Endothelial cell of umbilical vein (primary cell): ENCODE measurements around the gene BRINP2. TPM values are rescaled to one million over a fixed set of nuclear protein-coding genes. Genes with fewer than 3 reads are reported as not detected.

ENCODE experiments used
- BruUV-seq: library from RNA; stranded (reverse); fragments of 400-500 nt; replicated peaks from 2 replicates; lab custom pipeline; 2021; lab: Mats Ljungman, UMichigan
- CTCF ChIA-PET: fragments of 300-600, 350-600 bp; sonication (Branson Sonifier 250); formaldehyde crosslinking; loops from one replicate; lab custom pipeline; 2021; ENCODE audit warnings: antibody characterized with exemption, inconsistent platforms; lab: Charles Lee
- POLR2A ChIA-PET: fragments of 300-600, 350-600 bp; sonication (Branson Sonifier 250); formaldehyde crosslinking; loops from one replicate; lab custom pipeline; 2021; ENCODE audit warnings: antibody characterized with exemption, inconsistent platforms; lab: Charles Lee
- DNase-seq: peaks from one replicate; pipeline ENCODE4 v3.0.0-alpha.2; 2011; ENCODE audit warnings: low read depth, low spot score
- FAIRE-seq: peaks from 2 replicates; lab custom pipeline; 2011; peaks lifted over from hg19 to GRCh38; lab: Jason Lieb, UNC
- H2AFZ ChIP-seq: 2 replicates; pipeline ENCODE4 v1.6.0; 2012; ENCODE audit warnings: low read depth, low read length, control low read depth, inconsistent platforms
- H3K27ac ChIP-seq: 2 replicates; pipeline ENCODE4 v1.5.1; 2011; ENCODE audit warnings: low read depth, mild to moderate bottlenecking, control low read depth, low read length, moderate library complexity; ENCODE audit not compliant: insufficient read depth
- H3K27me3 ChIP-seq, 2 experiments: 2 replicates each; pipeline versions ENCODE4 v1.6.0 to v1.6.1; 2011; ENCODE audit warnings: low read length in 2 of 2, mixed read lengths in 1 of 2; ENCODE audit not compliant: control insufficient read depth in 2 of 2, insufficient read depth in 2 of 2
- H3K36me3 ChIP-seq, 2 experiments: 2 replicates in 1 of 2; 3 replicates in 1 of 2; pipeline ENCODE4 v1.5.1; 2011; ENCODE audit warnings: low read length in 2 of 2, mild to moderate bottlenecking in 1 of 2, moderate library complexity in 1 of 2; ENCODE audit not compliant: control insufficient read depth in 2 of 2, insufficient read depth in 2 of 2; ENCODE audit errors: extremely low read depth in 1 of 2
- H3K4me1 ChIP-seq: 3 replicates; pipeline ENCODE4 v1.5.1; 2011; ENCODE audit warnings: mild to moderate bottlenecking, low read length; ENCODE audit not compliant: control insufficient read depth, insufficient read depth; ENCODE audit errors: extremely low read depth
- H3K4me2 ChIP-seq: 2 replicates; pipeline ENCODE4 v1.6.1; 2011; ENCODE audit warnings: low read length, control low read depth, mixed read lengths; ENCODE audit not compliant: insufficient read depth
- H3K4me3 ChIP-seq, 3 experiments: fragments of 200-600 bp in 1 of 3; sonication (generic), shearing (Covaris generic) in 1 of 3; replicated peaks in 1 of 3; 2 replicates each; pipeline ENCODE4 v1.5.1; 2011 to 2016; ENCODE audit warnings: control low read depth in 3 of 3, low read length in 3 of 3, mild to moderate bottlenecking in 2 of 3, inconsistent platforms in 1 of 3, low read depth in 1 of 3, moderate library complexity in 1 of 3; ENCODE audit not compliant: insufficient read depth in 1 of 3
- H3K79me2 ChIP-seq: 2 replicates; pipeline ENCODE4 v1.6.0; 2012; ENCODE audit warnings: low read length, inconsistent platforms; ENCODE audit not compliant: control insufficient read depth, insufficient read depth
- H3K9ac ChIP-seq: replicated peaks from 2 replicates; pipeline ENCODE3; 2011; ENCODE audit warnings: low read length, control low read depth; ENCODE audit not compliant: insufficient read depth; ENCODE audit errors: extremely low read depth
- H3K9me1 ChIP-seq: replicated peaks from 3 replicates; pipeline ENCODE4 v1.6.0; 2011; ENCODE audit warnings: mild to moderate bottlenecking, low read length; ENCODE audit not compliant: control insufficient read depth, insufficient read depth; ENCODE audit errors: extremely low read depth
- H3K9me3 ChIP-seq: replicated peaks from 2 replicates; pipeline ENCODE4 v1.5.1; 2012; ENCODE audit warnings: low read length, inconsistent platforms; ENCODE audit not compliant: control insufficient read depth, insufficient read depth
- H4K20me1 ChIP-seq: replicated peaks from 2 replicates; pipeline ENCODE3; 2011; ENCODE audit warnings: mild to moderate bottlenecking, low read length; ENCODE audit not compliant: control insufficient read depth, insufficient read depth; ENCODE audit errors: extremely low read depth
- CTCF ChIP-seq, 2 donors: IDR thresholded peaks; 1 replicate in 1 of 2; 2 replicates in 1 of 2; pipeline ENCODE4 v1.5.1; 2011; ENCODE audit warnings: low read length in 2 of 2, mild to moderate bottlenecking in 2 of 2, moderate library complexity in 2 of 2, control low read depth in 1 of 2, inconsistent platforms in 1 of 2, low read depth in 1 of 2; ENCODE audit not compliant: insufficient read depth in 1 of 2; ENCODE audit errors: extremely low read depth in 1 of 2
- EZH2 ChIP-seq: IDR thresholded peaks from 2 replicates; pipeline ENCODE4 v1.6.1; 2012; ENCODE audit warnings: borderline replicate concordance, low read depth, mild to moderate bottlenecking, moderate library complexity, low read length, inconsistent platforms; ENCODE audit not compliant: severe bottlenecking
- FOS ChIP-seq: IDR thresholded peaks from 2 replicates; pipeline ENCODE4 v1.6.1; 2011; ENCODE audit warnings: mild to moderate bottlenecking, low read length, moderate library complexity, borderline replicate concordance; ENCODE audit not compliant: insufficient read depth
- GATA2 ChIP-seq: IDR thresholded peaks from 2 replicates; pipeline ENCODE4 v1.7.0; 2011; ENCODE audit warnings: low read depth, mild to moderate bottlenecking, moderate library complexity, mixed read lengths, low read length; ENCODE audit not compliant: insufficient read length, insufficient read depth
- JUN ChIP-seq: IDR thresholded peaks from 2 replicates; pipeline ENCODE4 v1.6.1; 2011; ENCODE audit warnings: borderline replicate concordance, low read depth; ENCODE audit not compliant: insufficient read length, insufficient read depth
- MYC ChIP-seq: IDR thresholded peaks from one replicate; pipeline ENCODE4 v1.6.1; 2011; ENCODE audit warnings: mild to moderate bottlenecking, low read depth, low read length
- POLR2A ChIP-seq: IDR thresholded peaks from 2 replicates; pipeline ENCODE4 v1.6.1; 2012; ENCODE audit warnings: low read depth, mild to moderate bottlenecking, control low read depth, low read length
- POLR2AphosphoS5 ChIP-seq: IDR thresholded peaks from 2 replicates; pipeline ENCODE4 v1.6.1; 2012; ENCODE audit warnings: low read depth, mild to moderate bottlenecking, control low read depth, low read length, moderate library complexity; ENCODE audit not compliant: insufficient read depth
- dilution Hi-C: fragments of 300-500 bp; cut with MboI; formaldehyde crosslinking; loops from one replicate; pipeline ENCODE4 v1.15.0; 2019; ENCODE audit warnings: low sequenced_read_pairs; ENCODE audit not compliant: extremely low pct_ligation_motif_present
- intact Hi-C: fragments of 100-400 bp; cut with micrococcal nuclease; formaldehyde crosslinking; loops from one replicate; pipeline ENCODE4 v1.10.0; 2022
- polyA plus RNA-seq, 4 experiments: library from polyadenylated mRNA; depleted of rRNA in 3 of 4; stranded (reverse) in 3 of 4; unstranded in 1 of 4; fragments of >200 nt; gene quantifications; 2 replicates each; pipeline versions ENCODE4 v1.2.1 to v1.2.3, GENCODE V29; 2011 to 2012; ENCODE audit warnings: missing spikeins in 1 of 4
- total RNA-seq: library from RNA; stranded (reverse); gene quantifications from 2 replicates; pipeline ENCODE4 v1.2.3, GENCODE V29; 2021
- TF ChIP-seq, protein P1 (sequence below): IDR thresholded peaks from 2 replicates; pipeline ENCODE4 v1.6.1; 2011; ENCODE audit not compliant: insufficient read depth, insufficient read length

Gene BRINP2
- total and polyA plus RNA-seq, 2 donors (not counting 3 experiments of a cell fraction or from before 2014, with no cell fraction given): not detected

GRCh38 chr1:177146499-177146898 lies 24.3 kb upstream of the BRINP2 start:
- Histone ChIP-seq H3K4me3 (no peak overlapping the region), H3K9me1 (no peaks in the 10 kb centered on the region), H3K9ac (no peak overlapping the region), H3K36me3 (no peaks in the 10 kb centered on the region), H3K27ac (no peak overlapping the region), H2AFZ (no peak overlapping the region), H3K27me3 (no peaks in the 10 kb centered on the region), H3K9me3 (no peaks in the 10 kb centered on the region), H3K79me2 (no peaks in the 10 kb centered on the region), H4K20me1 (no peaks in the 10 kb centered on the region), H3K4me2 (no peak overlapping the region), H3K4me1 (no peaks in the 10 kb centered on the region)
- ChIA-PET POLR2A (no interaction called here), CTCF (no interaction called here)
- DNase-seq (no peak), FAIRE-seq (no peak)
- intact Hi-C loops (no loop called here), dilution Hi-C loops (no loop called here)
- no TSS peak for BruUV-seq
- TF ChIP-seq POLR2AphosphoS5 (no peak), MYC (no peak), POLR2A (no peak), JUN (no peak), GATA2 (no peak), FOS (no peak), CTCF (IDR thresholded peaks at IDR 0.05; ENCODE audit: extremely low read depth in 1 of 2, insufficient read depth in 1 of 2, low read depth in 1 of 2, low read length in 2 of 2) (no peak), EZH2 (no peak)
- TF ChIP-seq, protein P1, sequence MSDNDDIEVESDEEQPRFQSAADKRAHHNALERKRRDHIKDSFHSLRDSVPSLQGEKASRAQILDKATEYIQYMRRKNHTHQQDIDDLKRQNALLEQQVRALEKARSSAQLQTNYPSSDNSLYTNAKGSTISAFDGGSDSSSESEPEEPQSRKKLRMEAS: no peak
